ENCODE data around the gene XYLT2.

- TF ChIP-seq POLR2AphosphoS5 (IDR thresholded peaks at IDR 0.05) (no peak), CTCF (IDR thresholded peaks at IDR 0.05) (no peak)
Measured at GRCh38 chr17:50332196-50332595, 13.7 kb upstream of the XYLT2 start.

All from stomach (tissue), 4 donors.